Sigmoid colon (tissue), 4 donors: ENCODE results near the gene SEMA3B.

Experiments
- CTCF ChIP-seq, 4 experiments: fragments of 450-650 bp in 3 of 4; fragments of 200-600 bp in 1 of 4; IDR thresholded peaks; one replicate each; pipeline ENCODE4 v1.5.1; 2016 to 2019; ENCODE audit warnings: antibody characterized with exemption in 4 of 4, mild to moderate bottlenecking in 3 of 4, moderate library complexity in 2 of 4
- EP300 ChIP-seq, 4 donors: sonication (generic); formaldehyde crosslinking; IDR thresholded peaks; one replicate each; pipeline ENCODE4 v1.6.1; 2017; ENCODE audit warnings: antibody characterized with exemption in 4 of 4
- POLR2A ChIP-seq, 2 donors: fragments of 450-650 bp; IDR thresholded peaks; one replicate each; pipeline ENCODE4 v1.6.1; 2016; ENCODE audit warnings: antibody characterized with exemption in 2 of 2, mild to moderate bottlenecking in 2 of 2, moderate library complexity in 2 of 2
- POLR2AphosphoS5 ChIP-seq, 4 donors: sonication (generic); formaldehyde crosslinking; IDR thresholded peaks; one replicate each; pipeline ENCODE4 v1.6.1; 2017; ENCODE audit warnings: antibody characterized with exemption in 4 of 4

- TF ChIP-seq CTCF (IDR thresholded peaks at IDR 0.05) (no peak), POLR2A (IDR thresholded peaks at IDR 0.05) (no peak), EP300 (IDR thresholded peaks at IDR 0.05) (no peak), POLR2AphosphoS5 (IDR thresholded peaks at IDR 0.05) (no peak)
Observed at GRCh38 chr3:50288387-50289007, 19.6 kb downstream of the SEMA3B start.
